GM19324 (cell line): ENCODE results near the gene ZNF385B.
"Not testable (repeated sequence)": the region's sequence is repeated elsewhere in the genome, so short reads cannot be mapped to it uniquely, and the experiment has no call there.

Experiments
- ATAC-seq: cut with Tn5 transposase; IDR thresholded peaks from one replicate; pipeline ENCODE4 v1.9.1; 2021; ENCODE audit warnings: mild to moderate bottlenecking, moderate library complexity; ENCODE audit not compliant: unreplicated experiment, low FRiP score

ZNF385B gene

GRCh38 chr2:179524809-179525339 is 336.5 kb downstream of the ZNF385B start:
- ATAC-seq: no peak

- no peak for ATAC-seq
Observed at GRCh38 chr2:179521944-179522343, 339.5 kb downstream of the ZNF385B start.

GRCh38 chr2:179518830-179519229 is 342.6 kb downstream of the ZNF385B start:
- no peak for ATAC-seq

- no peak for ATAC-seq
Observed at GRCh38 chr2:179513181-179513580, 348.2 kb downstream of the ZNF385B start.

GRCh38 chr2:179512281-179513035 is 349.0 kb downstream of the ZNF385B start:
- ATAC-seq: no peak

GRCh38 chr2:179511105-179511789 is 350.2 kb downstream of the ZNF385B start:
- ATAC-seq: no peak

- ATAC-seq: no peak
Observed at GRCh38 chr2:179495315-179495714, 366.1 kb downstream of the ZNF385B start.

GRCh38 chr2:179488563-179488962 is 372.8 kb downstream of the ZNF385B start:
- no peak for ATAC-seq

GRCh38 chr2:179487010-179487731 is 374.2 kb downstream of the ZNF385B start:
- no peak for ATAC-seq

GRCh38 chr2:179483131-179483530 is 378.3 kb downstream of the ZNF385B start:
- ATAC-seq: no peak

GRCh38 chr2:179479947-179480346 is 381.5 kb downstream of the ZNF385B start:
- no peak for ATAC-seq

- ATAC-seq: no peak
Observed at GRCh38 chr2:179478771-179479170, 382.6 kb downstream of the ZNF385B start.

- no peak for ATAC-seq
Observed at GRCh38 chr2:179470992-179471391, 390.4 kb downstream of the ZNF385B start.

- no peak for ATAC-seq
Observed at GRCh38 chr2:179470089-179470488, 391.3 kb downstream of the ZNF385B start.

- ATAC-seq: no peak
Observed at GRCh38 chr2:179467960-179468359, 393.5 kb downstream of the ZNF385B start.

GRCh38 chr2:179467111-179467510 is 394.3 kb downstream of the ZNF385B start:
- no peak for ATAC-seq

- no peak for ATAC-seq
Observed at GRCh38 chr2:179461420-179461819, 400.0 kb downstream of the ZNF385B start.

GRCh38 chr2:179460181-179460929 is 401.1 kb downstream of the ZNF385B start:
- ATAC-seq: no peak

GRCh38 chr2:179458113-179458512 is 403.3 kb downstream of the ZNF385B start:
- ATAC-seq: not testable (repeated sequence)

GRCh38 chr2:179455824-179456223 is 405.6 kb downstream of the ZNF385B start:
- ATAC-seq: no peak
